Measurements from ENCODE around the gene FOXO1.

- TF ChIP-seq CTCF (conservative IDR thresholded peaks at IDR 0.05; ENCODE audit: low read length): no peak
- TF ChIP-seq EZH2phosphoT487 (IDR thresholded peaks at IDR 0.05; ENCODE audit: borderline replicate concordance, low read depth, low read length): no peak
These were observed 13.1 kb upstream of the FOXO1 start for GRCh38 chr13:40679480-40679985.
